Keratinocyte (primary cell): Measurements from ENCODE around the gene PKNOX2. TPM values are rescaled to one million over a fixed set of nuclear protein-coding genes. Genes with fewer than 3 reads are reported as not detected.

Source experiments
- DNase-seq: peaks from one replicate; pipeline ENCODE4 v3.0.0-alpha.2; 2011; ENCODE audit warnings: low read depth, missing footprints, low spot score
- FAIRE-seq: peaks from 2 replicates; lab custom pipeline; 2011; peaks lifted over from hg19 to GRCh38; lab: Jason Lieb, UNC
- H2AFZ ChIP-seq: 2 replicates; pipeline ENCODE4 v1.6.0; 2012; ENCODE audit warnings: low read length, control low read depth, inconsistent platforms; ENCODE audit not compliant: control insufficient read depth
- H3K27ac ChIP-seq: 2 replicates; pipeline ENCODE4 v1.5.1; 2011; ENCODE audit warnings: low read length; ENCODE audit not compliant: control insufficient read depth, insufficient read depth
- H3K27me3 ChIP-seq: 3 replicates; pipeline ENCODE4 v1.6.0; 2011; ENCODE audit warnings: low read length; ENCODE audit not compliant: control insufficient read depth, insufficient read depth; ENCODE audit errors: extremely low read depth
- H3K36me3 ChIP-seq, 2 experiments: 2 replicates in 1 of 2; 3 replicates in 1 of 2; pipeline ENCODE4 v1.5.1; 2011; ENCODE audit warnings: low read length in 2 of 2, mild to moderate bottlenecking in 1 of 2; ENCODE audit not compliant: control insufficient read depth in 2 of 2, insufficient read depth in 2 of 2; ENCODE audit errors: extremely low read depth in 1 of 2
- H3K4me1 ChIP-seq: 3 replicates; pipeline ENCODE4 v1.5.1; 2011; ENCODE audit warnings: low read length; ENCODE audit not compliant: control insufficient read depth, insufficient read depth; ENCODE audit errors: extremely low read depth
- H3K4me2 ChIP-seq: 3 replicates; pipeline ENCODE4 v1.6.0; 2011; ENCODE audit warnings: low read depth, low read length; ENCODE audit not compliant: control insufficient read depth, insufficient read depth; ENCODE audit errors: extremely low read depth
- H3K4me3 ChIP-seq, 3 experiments: fragments of 200-600 bp in 1 of 3; sonication (generic) in 1 of 3; 2 replicates in 2 of 3; 3 replicates in 1 of 3; pipeline ENCODE4 v1.5.1; 2011 to 2016; ENCODE audit warnings: low read length in 3 of 3, mild to moderate bottlenecking in 3 of 3, control low read depth in 2 of 3, inconsistent platforms in 1 of 3, low read depth in 1 of 3, mixed read lengths in 1 of 3, mixed run types in 1 of 3, moderate library complexity in 1 of 3; ENCODE audit not compliant: control insufficient read depth in 2 of 3, insufficient read depth in 2 of 3; ENCODE audit errors: extremely low read depth in 1 of 3
- H3K79me2 ChIP-seq: 2 replicates; pipeline ENCODE4 v1.6.0; 2012; ENCODE audit warnings: low read length; ENCODE audit not compliant: control insufficient read depth, insufficient read depth
- H3K9ac ChIP-seq: 3 replicates; pipeline ENCODE4 v1.6.0; 2011; ENCODE audit warnings: low read length; ENCODE audit not compliant: control insufficient read depth, insufficient read depth; ENCODE audit errors: extremely low read depth
- H3K9me1 ChIP-seq: 3 replicates; pipeline ENCODE4 v1.6.0; 2011; ENCODE audit warnings: low read length; ENCODE audit not compliant: control insufficient read depth, insufficient read depth; ENCODE audit errors: extremely low read depth
- H3K9me3 ChIP-seq: 2 replicates; pipeline ENCODE4 v1.5.1; 2012; ENCODE audit warnings: low read depth, low read length; ENCODE audit not compliant: control insufficient read depth
- H4K20me1 ChIP-seq: 3 replicates; pipeline ENCODE4 v1.6.0; 2011; ENCODE audit warnings: low read length; ENCODE audit not compliant: control insufficient read depth, insufficient read depth; ENCODE audit errors: extremely low read depth
- EZH2 ChIP-seq: IDR thresholded peaks from one replicate; pipeline ENCODE4 v1.6.1; 2012; ENCODE audit warnings: inconsistent platforms, mild to moderate bottlenecking, low read length, moderate library complexity
- dilution Hi-C: fragments of 300-500 bp; cut with MboI; formaldehyde crosslinking; loops from one replicate; pipeline ENCODE4 v1.7.0; 2020; ENCODE audit warnings: low sequenced_read_pairs; ENCODE audit not compliant: extremely low pct_ligation_motif_present
- polyA plus RNA-seq, 5 experiments: library from polyadenylated mRNA; depleted of rRNA in 3 of 5; stranded (reverse) in 3 of 5; stranded (forward) in 1 of 5; unstranded in 1 of 5; fragments of >200 nt; gene quantifications; 1 replicate in 1 of 5; 2 replicates in 3 of 5; 3 replicates in 1 of 5; pipeline versions ENCODE4 v1.2.1 to v1.2.3, GENCODE V29; 2011 to 2012; ENCODE audit warnings: missing spikeins in 2 of 5, low read depth in 1 of 5, low replicate concordance in 1 of 5
- TF ChIP-seq, protein P1 (sequence below), 3 experiments: IDR thresholded peaks in 1 of 3; conservative IDR thresholded peaks in 1 of 3; optimal IDR thresholded peaks in 1 of 3; 2 replicates in 2 of 3; 3 replicates in 1 of 3; pipeline versions ENCODE3 to v1.5.1; 2011; ENCODE audit warnings: low read length in 3 of 3, mild to moderate bottlenecking in 3 of 3, moderate library complexity in 2 of 3, control low read depth in 1 of 3, inconsistent platforms in 1 of 3; ENCODE audit not compliant: insufficient read depth in 2 of 3; ENCODE audit errors: extremely low read depth in 1 of 3

Gene PKNOX2
- polyA plus RNA-seq, 1 donor (not counting 4 experiments of a cell fraction or from before 2014, with no cell fraction given): 0.05 TPM

- Histone ChIP-seq H3K4me2 (no peak overlapping the region), H3K79me2 (no peaks in the 10 kb centered on the region)
- FAIRE-seq: no peak
These were observed 180.4 kb downstream of the PKNOX2 start for GRCh38 chr11:125344846-125345420.

GRCh38 chr11:125345421-125346178 is 181.0 kb downstream of the PKNOX2 start:
- Histone ChIP-seq H3K79me2 (no peaks in the 10 kb centered on the region), H3K9ac (no peak overlapping the region), H3K4me1 (no peaks in the 10 kb centered on the region), H4K20me1 (no peaks in the 10 kb centered on the region), H3K9me3 (no peaks in the 10 kb centered on the region), H3K36me3 (no peaks in the 10 kb centered on the region), H3K27ac (no peak overlapping the region), H3K4me3 (no peak overlapping the region), H2AFZ (no peak overlapping the region), H3K27me3 (peaks cover 11% of the 10 kb centered on the region), H3K4me2 (no peak overlapping the region), H3K9me1 (no peaks in the 10 kb centered on the region)
- DNase-seq: no peak
- dilution Hi-C loops: no loop called here
- TF ChIP-seq, protein P1, sequence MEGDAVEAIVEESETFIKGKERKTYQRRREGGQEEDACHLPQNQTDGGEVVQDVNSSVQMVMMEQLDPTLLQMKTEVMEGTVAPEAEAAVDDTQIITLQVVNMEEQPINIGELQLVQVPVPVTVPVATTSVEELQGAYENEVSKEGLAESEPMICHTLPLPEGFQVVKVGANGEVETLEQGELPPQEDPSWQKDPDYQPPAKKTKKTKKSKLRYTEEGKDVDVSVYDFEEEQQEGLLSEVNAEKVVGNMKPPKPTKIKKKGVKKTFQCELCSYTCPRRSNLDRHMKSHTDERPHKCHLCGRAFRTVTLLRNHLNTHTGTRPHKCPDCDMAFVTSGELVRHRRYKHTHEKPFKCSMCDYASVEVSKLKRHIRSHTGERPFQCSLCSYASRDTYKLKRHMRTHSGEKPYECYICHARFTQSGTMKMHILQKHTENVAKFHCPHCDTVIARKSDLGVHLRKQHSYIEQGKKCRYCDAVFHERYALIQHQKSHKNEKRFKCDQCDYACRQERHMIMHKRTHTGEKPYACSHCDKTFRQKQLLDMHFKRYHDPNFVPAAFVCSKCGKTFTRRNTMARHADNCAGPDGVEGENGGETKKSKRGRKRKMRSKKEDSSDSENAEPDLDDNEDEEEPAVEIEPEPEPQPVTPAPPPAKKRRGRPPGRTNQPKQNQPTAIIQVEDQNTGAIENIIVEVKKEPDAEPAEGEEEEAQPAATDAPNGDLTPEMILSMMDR (optimal IDR thresholded peaks at IDR 0.05 in 1 of 3, IDR thresholded peaks at IDR 0.05 in 1 of 3, conservative IDR thresholded peaks at IDR 0.05 in 1 of 3; ENCODE audit: extremely low read depth in 1 of 3, insufficient read depth in 2 of 3, low read length in 3 of 3): peak; percentile 82 to 84 (median 83)
- no peak for TF ChIP-seq EZH2
- peak; percentile 9 for FAIRE-seq

More at GRCh38 chr11:125344846-125345420, 180.4 kb downstream of the PKNOX2 start:
- dilution Hi-C loops: no loop called here
- TF ChIP-seq EZH2: no peak
- TF ChIP-seq, protein P1 (optimal IDR thresholded peaks at IDR 0.05 in 1 of 3, IDR thresholded peaks at IDR 0.05 in 1 of 3, conservative IDR thresholded peaks at IDR 0.05 in 1 of 3; ENCODE audit: extremely low read depth in 1 of 3, insufficient read depth in 2 of 3, low read length in 3 of 3): no peak
- no peak overlapping the region for H3K27ac ChIP-seq
- peaks cover 11% of the 10 kb centered on the region for H3K27me3 ChIP-seq
- no peaks in the 10 kb centered on the region for H3K4me1 ChIP-seq
- H4K20me1 ChIP-seq: no peaks in the 10 kb centered on the region
- no peaks in the 10 kb centered on the region for H3K36me3 ChIP-seq
- H3K9me3 ChIP-seq: no peaks in the 10 kb centered on the region
- no peak overlapping the region for H3K9ac ChIP-seq
- no peak overlapping the region for H3K4me3 ChIP-seq
- no peaks in the 10 kb centered on the region for H3K9me1 ChIP-seq
- no peak for DNase-seq
- no peak overlapping the region for H2AFZ ChIP-seq
